Measurements from ENCODE around the gene CPVL.
A peak's percentile ranks its signal among the peaks of the same experiment; 100 is the strongest.

The CPVL gene

GRCh38 chr7:28988810-28989209 is 157.5 kb downstream of the CPVL start:
- H3K36me3 ChIP-seq, result no peaks in the 10 kb centered on the region
- H3K27ac ChIP-seq, result peak overlapping the region in 1 of 2 donors; percentile 26
- H3K4me1 ChIP-seq, result peaks cover 0 to 55% (median 32%) of the 10 kb centered on the region in 4 donors

DNA sequence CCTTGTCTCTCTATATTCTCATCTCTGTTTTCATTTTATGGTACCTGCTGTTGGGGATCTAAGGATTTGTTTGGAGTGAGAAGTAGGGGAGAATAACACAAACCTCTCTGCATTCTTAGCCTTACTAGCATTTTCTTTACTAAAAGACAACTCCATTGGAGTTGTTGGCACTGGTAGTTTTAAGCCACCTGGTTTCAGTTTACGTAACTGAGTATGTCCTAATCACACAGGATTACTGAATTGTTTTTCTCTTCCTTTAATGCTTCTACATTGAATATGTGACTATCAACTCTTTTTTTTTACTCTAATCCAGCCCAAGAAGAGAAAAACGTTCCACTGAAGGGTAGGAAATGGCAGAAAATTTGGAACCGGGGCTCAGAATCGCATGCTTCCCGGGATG is 158.2 kb downstream of the CPVL start:
- H3K27me3 ChIP-seq, result no peaks in the 10 kb centered on the region
- no peak overlapping the region for H3K4me3 ChIP-seq
- H3K9me3 ChIP-seq, result no peaks in the 10 kb centered on the region
- H3K27ac ChIP-seq, result peak overlapping the region in 1 of 2 donors; percentile 26
- TF ChIP-seq, protein P1, sequence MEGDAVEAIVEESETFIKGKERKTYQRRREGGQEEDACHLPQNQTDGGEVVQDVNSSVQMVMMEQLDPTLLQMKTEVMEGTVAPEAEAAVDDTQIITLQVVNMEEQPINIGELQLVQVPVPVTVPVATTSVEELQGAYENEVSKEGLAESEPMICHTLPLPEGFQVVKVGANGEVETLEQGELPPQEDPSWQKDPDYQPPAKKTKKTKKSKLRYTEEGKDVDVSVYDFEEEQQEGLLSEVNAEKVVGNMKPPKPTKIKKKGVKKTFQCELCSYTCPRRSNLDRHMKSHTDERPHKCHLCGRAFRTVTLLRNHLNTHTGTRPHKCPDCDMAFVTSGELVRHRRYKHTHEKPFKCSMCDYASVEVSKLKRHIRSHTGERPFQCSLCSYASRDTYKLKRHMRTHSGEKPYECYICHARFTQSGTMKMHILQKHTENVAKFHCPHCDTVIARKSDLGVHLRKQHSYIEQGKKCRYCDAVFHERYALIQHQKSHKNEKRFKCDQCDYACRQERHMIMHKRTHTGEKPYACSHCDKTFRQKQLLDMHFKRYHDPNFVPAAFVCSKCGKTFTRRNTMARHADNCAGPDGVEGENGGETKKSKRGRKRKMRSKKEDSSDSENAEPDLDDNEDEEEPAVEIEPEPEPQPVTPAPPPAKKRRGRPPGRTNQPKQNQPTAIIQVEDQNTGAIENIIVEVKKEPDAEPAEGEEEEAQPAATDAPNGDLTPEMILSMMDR (IDR thresholded peaks at IDR 0.05), result no peak
- intact Hi-C loops (cut with DNase I; ENCODE audit: low total_unique reads), result no loop called here
- no peak for DNase-seq
- no peaks in the 10 kb centered on the region for H3K36me3 ChIP-seq
- peaks cover 0 to 55% (median 32%) of the 10 kb centered on the region in 4 donors for H3K4me1 ChIP-seq

More at GRCh38 chr7:28988810-28989209, 157.5 kb downstream of the CPVL start:
- intact Hi-C loops (cut with DNase I; ENCODE audit: low total_unique reads), result no loop called here
- Histone ChIP-seq H3K27me3 (no peaks in the 10 kb centered on the region), H3K4me3 (no peak overlapping the region), H3K9me3 (no peaks in the 10 kb centered on the region)
- TF ChIP-seq, protein P1 (IDR thresholded peaks at IDR 0.05), result no peak
- peak; percentile 67 to 74 for DNase-seq

DNA sequence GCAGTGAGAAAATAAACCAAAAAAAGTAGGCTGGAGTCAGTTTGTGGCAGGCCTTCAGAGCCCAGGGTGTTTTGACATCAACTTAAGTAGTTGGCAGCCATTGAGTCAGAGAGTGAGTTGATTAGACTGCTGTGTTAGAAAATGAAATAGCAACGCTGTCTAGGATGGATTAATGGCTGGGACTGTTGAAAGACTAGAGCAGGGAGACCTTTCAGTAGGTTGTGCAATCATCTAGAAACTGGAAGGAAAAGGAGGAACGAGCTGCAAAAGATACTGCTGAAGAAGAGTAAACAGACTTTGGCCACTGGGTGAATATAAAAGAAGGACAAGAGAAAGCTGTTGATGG is 159.6 kb downstream of the CPVL start:
- Histone ChIP-seq H3K36me3 (no peaks in the 10 kb centered on the region), H3K4me3 (no peak overlapping the region), H3K27me3 (no peaks in the 10 kb centered on the region), H3K4me1 (peaks cover 0 to 55% (median 32%) of the 10 kb centered on the region in 4 donors), H3K9me3 (no peaks in the 10 kb centered on the region), H3K27ac (no peak overlapping the region)
- intact Hi-C loops (cut with DNase I; ENCODE audit: low total_unique reads), result no loop called here
- DNase-seq, result no peak
- TF ChIP-seq, protein P1 (IDR thresholded peaks at IDR 0.05), result no peak

- Histone ChIP-seq H3K36me3 (no peaks in the 10 kb centered on the region), H3K9me3 (no peaks in the 10 kb centered on the region), H3K27me3 (no peaks in the 10 kb centered on the region), H3K4me1 (peaks cover 0 to 55% (median 32%) of the 10 kb centered on the region in 4 donors), H3K4me3 (no peak overlapping the region), H3K27ac (peak overlapping the region; percentile 20 to 37)
- intact Hi-C loops (cut with DNase I; ENCODE audit: low total_unique reads), result no loop called here
- DNase-seq, result no peak
- TF ChIP-seq, protein P1 (IDR thresholded peaks at IDR 0.05), result no peak
These were observed 160.1 kb downstream of the CPVL start for GRCh38 chr7:28986028-28986764.

DNA sequence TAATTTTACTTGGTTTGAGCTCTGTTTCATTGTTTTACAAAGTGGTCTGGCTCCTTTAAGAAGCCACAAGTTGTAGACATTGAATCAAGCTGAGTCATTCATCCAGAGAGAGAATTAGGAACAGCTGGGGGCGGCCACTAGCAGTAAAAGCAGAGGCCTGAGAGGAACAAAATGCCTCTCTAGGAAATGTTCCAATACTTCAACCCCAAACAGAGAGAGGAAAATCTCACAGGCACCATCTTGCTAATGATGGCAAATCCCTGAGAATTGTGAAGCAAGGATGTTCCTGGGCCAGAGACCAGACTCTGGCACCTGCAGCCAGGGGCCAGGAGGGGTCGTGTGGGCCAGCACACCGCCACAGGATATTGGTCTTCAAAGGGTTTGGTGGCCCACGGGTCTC is 161.7 kb downstream of the CPVL start:
- DNase-seq, result peak in 1 of 2 donors; percentile 66
- Histone ChIP-seq H3K9me3 (no peaks in the 10 kb centered on the region), H3K27ac (peak overlapping the region in 1 of 2 donors; percentile 21), H3K36me3 (no peaks in the 10 kb centered on the region), H3K4me3 (no peak overlapping the region), H3K27me3 (no peaks in the 10 kb centered on the region), H3K4me1 (peaks cover 0 to 51% (median 27%) of the 10 kb centered on the region in 4 donors)
- intact Hi-C loops (cut with DNase I; ENCODE audit: low total_unique reads), result no loop called here
- TF ChIP-seq, protein P1 (IDR thresholded peaks at IDR 0.05), result no peak
